Astrocyte (in vitro differentiated cells and primary cell): ENCODE results near the gene PLP2.

Experiments used
- EZH2 ChIP-seq: IDR thresholded peaks from 2 replicates; pipeline ENCODE4 v1.6.1; 2012; ENCODE audit warnings: mild to moderate bottlenecking, low read length, inconsistent platforms; ENCODE audit not compliant: insufficient read depth
- TF ChIP-seq, protein P1 (sequence below): IDR thresholded peaks from 2 replicates; pipeline ENCODE4 v1.5.1; 2011; ENCODE audit warnings: low read depth, mild to moderate bottlenecking, inconsistent platforms, low read length, moderate library complexity; ENCODE audit not compliant: insufficient read depth

GRCh38 chrX:49210406-49210805 is 38.7 kb downstream of the PLP2 start:
- TF ChIP-seq EZH2 = no peak
- TF ChIP-seq, protein P1, sequence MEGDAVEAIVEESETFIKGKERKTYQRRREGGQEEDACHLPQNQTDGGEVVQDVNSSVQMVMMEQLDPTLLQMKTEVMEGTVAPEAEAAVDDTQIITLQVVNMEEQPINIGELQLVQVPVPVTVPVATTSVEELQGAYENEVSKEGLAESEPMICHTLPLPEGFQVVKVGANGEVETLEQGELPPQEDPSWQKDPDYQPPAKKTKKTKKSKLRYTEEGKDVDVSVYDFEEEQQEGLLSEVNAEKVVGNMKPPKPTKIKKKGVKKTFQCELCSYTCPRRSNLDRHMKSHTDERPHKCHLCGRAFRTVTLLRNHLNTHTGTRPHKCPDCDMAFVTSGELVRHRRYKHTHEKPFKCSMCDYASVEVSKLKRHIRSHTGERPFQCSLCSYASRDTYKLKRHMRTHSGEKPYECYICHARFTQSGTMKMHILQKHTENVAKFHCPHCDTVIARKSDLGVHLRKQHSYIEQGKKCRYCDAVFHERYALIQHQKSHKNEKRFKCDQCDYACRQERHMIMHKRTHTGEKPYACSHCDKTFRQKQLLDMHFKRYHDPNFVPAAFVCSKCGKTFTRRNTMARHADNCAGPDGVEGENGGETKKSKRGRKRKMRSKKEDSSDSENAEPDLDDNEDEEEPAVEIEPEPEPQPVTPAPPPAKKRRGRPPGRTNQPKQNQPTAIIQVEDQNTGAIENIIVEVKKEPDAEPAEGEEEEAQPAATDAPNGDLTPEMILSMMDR = no peak
